Activated T-helper 1 cell treated with anti-CD3 and anti-CD28 coated beads, Interleukin-2, amount 50 U/mL, for 16 hours (primary cell): Measurements from ENCODE around the gene LYPD1.

Source experiments
- DNase-seq, 2 donors: peaks; one replicate each; pipeline ENCODE4 v3.0.0-alpha.2; 2020; ENCODE audit warnings: low read depth in 1 of 2, low spot score in 1 of 2

Gene LYPD1

DNA sequence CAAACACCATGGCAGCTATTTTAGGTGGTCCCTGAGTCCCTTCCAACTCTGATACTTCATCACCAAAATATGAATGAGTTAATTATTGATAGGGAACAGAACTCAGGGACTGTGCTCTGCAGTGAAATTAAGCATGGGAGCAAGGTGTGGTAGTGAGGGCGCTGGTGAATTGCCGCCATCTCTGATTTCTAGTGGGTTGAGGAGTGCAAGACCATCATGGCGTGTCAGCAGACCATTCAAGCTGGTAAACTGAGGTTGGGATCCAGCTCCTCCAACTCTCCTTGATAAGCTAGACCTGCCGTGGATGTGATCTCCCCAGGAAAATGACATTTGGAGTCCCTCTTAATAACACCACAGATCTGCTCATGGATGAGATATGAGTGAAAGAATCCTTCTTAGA is 70.4 kb downstream of the LYPD1 start:
- no peak for DNase-seq

DNA sequence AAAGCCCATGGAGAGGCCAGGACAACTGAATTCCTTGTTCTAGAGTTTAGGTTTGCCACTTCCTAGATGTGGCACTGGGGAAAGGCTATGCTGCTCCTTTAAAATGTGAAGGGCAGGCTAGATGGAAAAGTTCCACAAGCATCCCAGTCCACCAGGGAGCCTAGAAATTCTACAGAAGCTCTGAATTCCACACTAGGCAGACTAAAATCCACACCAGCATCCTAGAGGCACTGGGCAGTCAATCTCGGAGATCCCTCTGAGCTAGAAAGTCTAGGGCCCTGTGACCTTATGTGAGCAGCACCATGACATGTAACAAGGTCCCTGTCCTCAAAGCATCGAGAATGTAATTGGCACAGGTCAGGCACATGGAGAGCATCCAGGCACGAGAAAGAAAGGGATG is 71.5 kb downstream of the LYPD1 start:
- no peak for DNase-seq

DNA sequence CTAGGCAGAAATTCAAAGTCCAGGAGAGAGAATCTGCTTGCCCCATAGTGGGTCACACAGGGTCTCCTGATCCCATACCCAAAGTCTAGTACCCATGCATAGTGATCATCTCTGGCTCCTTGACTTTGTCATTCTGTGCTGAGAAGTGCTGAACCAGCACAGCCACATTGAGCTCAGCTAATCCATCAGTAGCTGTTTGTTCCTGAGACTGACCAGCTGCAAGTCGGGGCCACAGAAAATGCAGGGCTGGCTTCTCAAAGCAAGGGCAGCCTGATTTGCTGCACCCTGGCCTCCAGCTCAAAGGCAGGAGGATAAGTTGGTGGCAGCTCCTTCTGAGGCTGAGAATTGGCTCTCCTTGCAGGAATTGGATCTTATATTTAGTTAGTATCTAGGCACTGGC is 72.2 kb downstream of the LYPD1 start:
- no peak for DNase-seq

DNA sequence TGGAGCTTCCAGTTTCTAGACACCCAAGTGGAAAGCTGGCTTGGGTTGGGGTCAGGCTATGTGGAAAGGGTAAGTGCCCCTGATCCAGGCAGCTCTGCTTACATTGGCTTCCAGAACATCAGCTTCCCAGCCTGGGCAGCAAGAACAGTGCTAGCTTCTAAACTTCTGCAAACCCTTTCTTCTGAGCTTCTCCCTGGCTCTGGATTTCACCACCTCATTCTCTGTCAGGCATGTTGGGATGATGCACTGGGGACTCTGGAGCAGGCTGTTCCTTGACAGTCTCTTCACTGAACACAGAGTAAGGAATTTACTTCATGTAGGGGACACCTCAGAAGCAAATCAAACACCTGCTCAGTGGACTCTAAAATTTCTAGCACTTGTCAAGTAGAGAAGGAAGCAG is 72.8 kb downstream of the LYPD1 start:
- DNase-seq: no peak

DNA sequence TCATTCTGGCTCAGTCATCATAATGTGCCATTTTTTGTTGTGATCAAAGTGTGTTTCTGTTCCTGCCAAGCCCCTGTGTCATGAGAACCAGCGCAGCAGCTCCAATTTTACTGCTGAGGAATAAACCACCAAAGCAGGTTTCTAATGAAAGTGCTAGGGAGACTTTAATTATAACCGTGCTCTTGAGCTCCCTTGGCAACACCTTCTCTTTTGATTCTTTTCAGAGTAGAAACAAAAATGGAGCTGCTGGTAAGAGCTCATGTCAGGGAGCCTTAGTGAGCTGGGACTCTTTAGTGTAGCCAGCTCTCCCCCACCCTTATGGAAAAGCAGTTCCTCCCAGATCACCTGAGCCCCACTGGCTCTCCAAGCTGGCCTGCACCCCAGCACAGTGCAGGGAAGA is 74.3 kb downstream of the LYPD1 start:
- DNase-seq: no peak

DNA sequence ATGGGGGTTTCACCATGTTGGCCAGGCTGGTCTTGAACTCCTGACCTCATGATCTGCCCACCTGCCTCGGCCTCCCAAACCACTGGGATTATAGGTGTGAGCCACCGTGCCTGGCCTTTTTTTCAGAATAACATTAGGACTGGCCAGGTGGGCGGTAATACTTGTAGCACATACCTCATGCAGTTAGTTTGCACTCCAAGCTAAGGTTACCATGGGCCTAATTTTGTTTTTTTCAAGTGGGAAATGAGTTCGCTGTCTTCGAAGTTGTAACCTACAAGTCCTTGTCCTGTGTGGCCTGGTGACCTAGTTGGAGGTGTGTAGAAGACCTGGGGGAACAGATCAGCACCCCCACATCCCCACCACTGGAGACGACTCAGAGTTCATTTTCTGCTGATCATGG is 74.8 kb downstream of the LYPD1 start:
- no peak for DNase-seq
